ENCODE results near the gene SELENOF.

Gene SELENOF

GRCh38 chr1:86942042-86942441 is 28.1 kb upstream of the SELENOF start:
- Histone ChIP-seq H3K36me3 (ENCODE audit: control insufficient read depth in 2 of 2, insufficient read depth in 2 of 2, low read length in 2 of 2) (no peaks in the 10 kb centered on the region), H3K9ac (ENCODE audit: low read depth in 1 of 2, low read length in 2 of 2) (no peak overlapping the region)

GRCh38 chr1:86940599-86940998 is 26.7 kb upstream of the SELENOF start:
- Histone ChIP-seq H3K27ac (ENCODE audit: low read depth in 2 of 2, low read length in 2 of 2) (no peak overlapping the region), H3K27me3 (ENCODE audit: control insufficient read depth in 2 of 2, insufficient read depth in 2 of 2, low read length in 2 of 2) (no peaks in the 10 kb centered on the region), H3K9me3 (ENCODE audit: control insufficient read depth in 2 of 2, low read length in 2 of 2) (no peaks in the 10 kb centered on the region), H3K9ac (ENCODE audit: low read depth in 1 of 2, low read length in 2 of 2) (no peak overlapping the region), H3K36me3 (ENCODE audit: control insufficient read depth in 2 of 2, insufficient read depth in 2 of 2, low read length in 2 of 2) (no peaks in the 10 kb centered on the region), H3K4me1 (ENCODE audit: control insufficient read depth in 2 of 2, insufficient read depth in 2 of 2, low read length in 2 of 2) (no peaks in the 10 kb centered on the region), H3K4me3 (ENCODE audit: low read length in 2 of 2) (no peak overlapping the region)

More at GRCh38 chr1:86942042-86942441, 28.1 kb upstream of the SELENOF start:
- no peaks in the 10 kb centered on the region for H3K27me3 ChIP-seq (ENCODE audit: control insufficient read depth in 2 of 2, insufficient read depth in 2 of 2, low read length in 2 of 2)
- no peak overlapping the region for H3K4me3 ChIP-seq (ENCODE audit: low read length in 2 of 2)
- H3K4me1 ChIP-seq (ENCODE audit: control insufficient read depth in 2 of 2, insufficient read depth in 2 of 2, low read length in 2 of 2): no peaks in the 10 kb centered on the region
- no peaks in the 10 kb centered on the region for H3K9me3 ChIP-seq (ENCODE audit: control insufficient read depth in 2 of 2, low read length in 2 of 2)
- H3K27ac ChIP-seq (ENCODE audit: low read depth in 2 of 2, low read length in 2 of 2): no peak overlapping the region

- no peak overlapping the region for H3K9ac ChIP-seq (ENCODE audit: low read depth in 1 of 2, low read length in 2 of 2)
- H3K4me3 ChIP-seq (ENCODE audit: low read length in 2 of 2): no peak overlapping the region
These were observed 25.5 kb upstream of the SELENOF start for GRCh38 chr1:86939406-86939805.

GRCh38 chr1:86938855-86939254 is 24.9 kb upstream of the SELENOF start:
- no peak overlapping the region for H3K27ac ChIP-seq (ENCODE audit: low read depth in 2 of 2, low read length in 2 of 2)
- H3K36me3 ChIP-seq (ENCODE audit: control insufficient read depth in 2 of 2, insufficient read depth in 2 of 2, low read length in 2 of 2): no peaks in the 10 kb centered on the region
- H3K4me3 ChIP-seq (ENCODE audit: low read length in 2 of 2): no peak overlapping the region
- no peak overlapping the region for H3K9ac ChIP-seq (ENCODE audit: low read depth in 1 of 2, low read length in 2 of 2)
- no peaks in the 10 kb centered on the region for H3K4me1 ChIP-seq (ENCODE audit: control insufficient read depth in 2 of 2, insufficient read depth in 2 of 2, low read length in 2 of 2)
- H3K9me3 ChIP-seq (ENCODE audit: control insufficient read depth in 2 of 2, low read length in 2 of 2): no peaks in the 10 kb centered on the region
- H3K27me3 ChIP-seq (ENCODE audit: control insufficient read depth in 2 of 2, insufficient read depth in 2 of 2, low read length in 2 of 2): no peaks in the 10 kb centered on the region

More at GRCh38 chr1:86939406-86939805, 25.5 kb upstream of the SELENOF start:
- Histone ChIP-seq H3K9me3 (ENCODE audit: control insufficient read depth in 2 of 2, low read length in 2 of 2) (no peaks in the 10 kb centered on the region), H3K36me3 (ENCODE audit: control insufficient read depth in 2 of 2, insufficient read depth in 2 of 2, low read length in 2 of 2) (no peaks in the 10 kb centered on the region), H3K27ac (ENCODE audit: low read depth in 2 of 2, low read length in 2 of 2) (no peak overlapping the region), H3K27me3 (ENCODE audit: control insufficient read depth in 2 of 2, insufficient read depth in 2 of 2, low read length in 2 of 2) (no peaks in the 10 kb centered on the region), H3K4me1 (ENCODE audit: control insufficient read depth in 2 of 2, insufficient read depth in 2 of 2, low read length in 2 of 2) (no peaks in the 10 kb centered on the region)

- no peaks in the 10 kb centered on the region for H3K4me1 ChIP-seq (ENCODE audit: control insufficient read depth in 2 of 2, insufficient read depth in 2 of 2, low read length in 2 of 2)
- H3K27me3 ChIP-seq (ENCODE audit: control insufficient read depth in 2 of 2, insufficient read depth in 2 of 2, low read length in 2 of 2): no peaks in the 10 kb centered on the region
- H3K27ac ChIP-seq (ENCODE audit: low read depth in 2 of 2, low read length in 2 of 2): no peak overlapping the region
- H3K4me3 ChIP-seq (ENCODE audit: low read length in 2 of 2): no peak overlapping the region
- H3K9ac ChIP-seq (ENCODE audit: low read depth in 1 of 2, low read length in 2 of 2): no peak overlapping the region
- H3K9me3 ChIP-seq (ENCODE audit: control insufficient read depth in 2 of 2, low read length in 2 of 2): no peaks in the 10 kb centered on the region
- H3K36me3 ChIP-seq (ENCODE audit: control insufficient read depth in 2 of 2, insufficient read depth in 2 of 2, low read length in 2 of 2): no peaks in the 10 kb centered on the region
These were observed 24.5 kb upstream of the SELENOF start for GRCh38 chr1:86938450-86938849.

GRCh38 chr1:86933562-86934377 is 19.8 kb upstream of the SELENOF start:
- no peaks in the 10 kb centered on the region for H3K9me3 ChIP-seq (ENCODE audit: control insufficient read depth in 2 of 2, low read length in 2 of 2)
- H3K4me3 ChIP-seq (ENCODE audit: low read length in 2 of 2): no peak overlapping the region
- no peaks in the 10 kb centered on the region for H3K36me3 ChIP-seq (ENCODE audit: control insufficient read depth in 2 of 2, insufficient read depth in 2 of 2, low read length in 2 of 2)
- H3K4me1 ChIP-seq (ENCODE audit: control insufficient read depth in 2 of 2, insufficient read depth in 2 of 2, low read length in 2 of 2): peaks cover 0 to under 1% of the 10 kb centered on the region in 2 donors
- no peak overlapping the region for H3K27ac ChIP-seq (ENCODE audit: low read depth in 2 of 2, low read length in 2 of 2)
- H3K27me3 ChIP-seq (ENCODE audit: control insufficient read depth in 2 of 2, insufficient read depth in 2 of 2, low read length in 2 of 2): no peaks in the 10 kb centered on the region
- no peak overlapping the region for H3K9ac ChIP-seq (ENCODE audit: low read depth in 1 of 2, low read length in 2 of 2)

- Histone ChIP-seq H3K27me3 (ENCODE audit: control insufficient read depth in 2 of 2, insufficient read depth in 2 of 2, low read length in 2 of 2) (no peaks in the 10 kb centered on the region), H3K9ac (ENCODE audit: low read depth in 1 of 2, low read length in 2 of 2) (no peak overlapping the region), H3K9me3 (ENCODE audit: control insufficient read depth in 2 of 2, low read length in 2 of 2) (no peaks in the 10 kb centered on the region), H3K4me1 (ENCODE audit: control insufficient read depth in 2 of 2, insufficient read depth in 2 of 2, low read length in 2 of 2) (peaks cover 0 to 3% of the 10 kb centered on the region in 2 donors), H3K4me3 (ENCODE audit: low read length in 2 of 2) (no peak overlapping the region), H3K36me3 (ENCODE audit: control insufficient read depth in 2 of 2, insufficient read depth in 2 of 2, low read length in 2 of 2) (no peaks in the 10 kb centered on the region), H3K27ac (ENCODE audit: low read depth in 2 of 2, low read length in 2 of 2) (no peak overlapping the region)
These were observed 19.1 kb upstream of the SELENOF start for GRCh38 chr1:86933051-86933450.

GRCh38 chr1:86928819-86929218 is 14.9 kb upstream of the SELENOF start:
- Histone ChIP-seq H3K9me3 (ENCODE audit: control insufficient read depth in 2 of 2, low read length in 2 of 2) (no peaks in the 10 kb centered on the region), H3K27ac (ENCODE audit: low read depth in 2 of 2, low read length in 2 of 2) (no peak overlapping the region), H3K36me3 (ENCODE audit: control insufficient read depth in 2 of 2, insufficient read depth in 2 of 2, low read length in 2 of 2) (no peaks in the 10 kb centered on the region), H3K4me1 (ENCODE audit: control insufficient read depth in 2 of 2, insufficient read depth in 2 of 2, low read length in 2 of 2) (peaks cover 0 to 7% of the 10 kb centered on the region in 2 donors), H3K4me3 (ENCODE audit: low read length in 2 of 2) (no peak overlapping the region), H3K27me3 (ENCODE audit: control insufficient read depth in 2 of 2, insufficient read depth in 2 of 2, low read length in 2 of 2) (no peaks in the 10 kb centered on the region), H3K9ac (ENCODE audit: low read depth in 1 of 2, low read length in 2 of 2) (no peak overlapping the region)

- Histone ChIP-seq H3K9me3 (ENCODE audit: control insufficient read depth in 2 of 2, low read length in 2 of 2) (no peaks in the 10 kb centered on the region), H3K9ac (ENCODE audit: low read depth in 1 of 2, low read length in 2 of 2) (no peak overlapping the region), H3K4me1 (ENCODE audit: control insufficient read depth in 2 of 2, insufficient read depth in 2 of 2, low read length in 2 of 2) (peaks cover 0 to 7% of the 10 kb centered on the region in 2 donors), H3K36me3 (ENCODE audit: control insufficient read depth in 2 of 2, insufficient read depth in 2 of 2, low read length in 2 of 2) (no peaks in the 10 kb centered on the region), H3K27ac (ENCODE audit: low read depth in 2 of 2, low read length in 2 of 2) (no peak overlapping the region), H3K4me3 (ENCODE audit: low read length in 2 of 2) (no peak overlapping the region), H3K27me3 (ENCODE audit: control insufficient read depth in 2 of 2, insufficient read depth in 2 of 2, low read length in 2 of 2) (no peaks in the 10 kb centered on the region)
These were observed 13.0 kb upstream of the SELENOF start for GRCh38 chr1:86926883-86927282.

GRCh38 chr1:86925742-86926141 is 11.8 kb upstream of the SELENOF start:
- Histone ChIP-seq H3K4me1 (ENCODE audit: control insufficient read depth in 2 of 2, insufficient read depth in 2 of 2, low read length in 2 of 2) (peaks cover 0 to 7% of the 10 kb centered on the region in 2 donors), H3K9ac (ENCODE audit: low read depth in 1 of 2, low read length in 2 of 2) (no peak overlapping the region), H3K4me3 (ENCODE audit: low read length in 2 of 2) (no peak overlapping the region), H3K27ac (ENCODE audit: low read depth in 2 of 2, low read length in 2 of 2) (no peak overlapping the region), H3K9me3 (ENCODE audit: control insufficient read depth in 2 of 2, low read length in 2 of 2) (no peaks in the 10 kb centered on the region), H3K27me3 (ENCODE audit: control insufficient read depth in 2 of 2, insufficient read depth in 2 of 2, low read length in 2 of 2) (no peaks in the 10 kb centered on the region), H3K36me3 (ENCODE audit: control insufficient read depth in 2 of 2, insufficient read depth in 2 of 2, low read length in 2 of 2) (no peaks in the 10 kb centered on the region)
